Left lung (tissue), 10 donors: Measurements from ENCODE around the gene RAF1. TPM values are rescaled to one million over a fixed set of nuclear protein-coding genes. Genes with fewer than 3 reads are reported as not detected.

Source experiments
- ATAC-seq: fragments of 200-7000 bp; cut with Tn5 transposase; one replicate; pipeline ENCODE4 v1.9.1; 2020; ENCODE audit warnings: moderate library complexity
- DNase-seq, 4 donors: peaks; one replicate each; pipeline ENCODE4 v3.0.0-alpha.2; 2013 to 2020
- H3K27ac ChIP-seq, 2 donors: fragments of 200-600 bp; sonication (generic) in 1 of 2; one replicate each; pipeline versions ENCODE4 v1.5.0 to v1.8.0; 2020 to 2021
- H3K27me3 ChIP-seq, 2 donors: fragments of 200-600 bp; sonication (generic) in 1 of 2; one replicate each; pipeline versions ENCODE4 v1.5.0 to v1.8.0; 2020 to 2021
- H3K36me3 ChIP-seq, 2 donors: fragments of 200-600 bp; sonication (generic) in 1 of 2; one replicate each; pipeline versions ENCODE4 v1.5.0 to v1.8.0; 2020 to 2021
- H3K4me1 ChIP-seq, 2 donors: fragments of 200-600 bp; one replicate each; pipeline ENCODE4 v1.8.0; 2021
- H3K4me3 ChIP-seq, 2 donors: fragments of 200-600 bp; sonication (generic) in 1 of 2; one replicate each; pipeline versions ENCODE4 v1.5.0 to v1.8.0; 2020 to 2021; ENCODE audit warnings: mild to moderate bottlenecking in 1 of 2
- H3K9me3 ChIP-seq, 2 donors: fragments of 200-600 bp; sonication (generic) in 1 of 2; one replicate each; pipeline versions ENCODE4 v1.5.0 to v1.8.0; 2020 to 2021
- CTCF ChIP-seq, 2 donors: fragments of 200-600 bp; sonication (generic) in 1 of 2; IDR thresholded peaks; one replicate each; pipeline versions ENCODE4 v1.5.0 to v1.8.0; 2021; ENCODE audit warnings: antibody characterized with exemption in 2 of 2
- intact Hi-C, 2 donors: fragments of 100-400 bp; cut with DNase I; formaldehyde crosslinking; loops; one replicate each; pipeline versions ENCODE4 v1.11.2 to v1.14.2; 2022
- polyA plus RNA-seq, 6 donors: library from polyadenylated mRNA; unstranded; fragments of 120-200 nt; gene quantifications; one replicate each; pipeline ENCODE4 v1.2.1, GENCODE V29; 2013; ENCODE audit not compliant: insufficient read length in 6 of 6
- total RNA-seq, 2 donors: library from RNA; stranded (reverse); fragmentation: NEBNext Ultra II Directional; extraction: Animal tissue kit (Norgen Biotek cat#: 25700); gene quantifications; one replicate each; pipeline ENCODE4 v1.2.1, GENCODE V29; 2021
- donor health status: DM: no; HTN: yes; CAD: no.
- donor health status: DM: no; HTN: no; CAD: no.

Gene RAF1
- total and polyA plus RNA-seq, 8 donors: 75.8 to 147 (median 128) TPM

GRCh38 chr3:12659316-12660015, 4.5 kb downstream of the RAF1 start:
- H3K27me3 ChIP-seq: no peaks in the 10 kb centered on the region
- H3K9me3 ChIP-seq: no peaks in the 10 kb centered on the region
- no peak overlapping the region for H3K27ac ChIP-seq
- DNase-seq (no peak), ATAC-seq (no peak)
- no peaks in the 10 kb centered on the region for H3K36me3 ChIP-seq
- intact Hi-C loops: loop anchor here in 1 of 2 donors (5.0 kb wide), 1 partner anchor 92 kb away; no protein-coding TSS in a partner anchor
- TF ChIP-seq CTCF (IDR thresholded peaks at IDR 0.05): no peak
- no peak overlapping the region for H3K4me3 ChIP-seq
- H3K4me1 ChIP-seq: peaks cover 29 to 79% of the 10 kb centered on the region in 2 donors

DNA sequence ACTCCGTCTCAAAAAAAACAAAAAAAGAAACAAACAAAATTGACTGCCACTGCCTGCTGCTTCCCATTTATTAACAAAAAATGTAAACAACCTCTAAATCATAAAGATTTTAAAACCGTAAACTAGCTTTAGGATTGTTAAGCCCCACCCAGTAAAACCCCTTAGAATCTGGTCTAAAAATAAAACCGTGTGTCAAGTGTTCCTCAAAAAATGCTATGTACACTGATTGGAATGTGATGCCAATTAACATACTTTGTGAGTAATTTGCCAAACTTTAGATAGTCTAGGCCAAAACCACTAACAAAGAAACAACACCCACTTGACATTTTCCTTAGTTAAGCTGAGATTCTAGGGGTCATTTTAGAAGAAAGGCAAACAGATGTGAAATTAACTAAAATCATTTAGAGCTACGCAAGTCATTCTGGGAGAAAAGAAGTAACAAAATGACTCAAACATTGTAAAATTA, 5.3 kb downstream of the RAF1 start:
- Histone ChIP-seq H3K27me3 (no peaks in the 10 kb centered on the region), H3K4me1 (peaks cover 31 to 81% of the 10 kb centered on the region in 2 donors), H3K36me3 (no peaks in the 10 kb centered on the region), H3K9me3 (no peaks in the 10 kb centered on the region), H3K4me3 (no peak overlapping the region), H3K27ac (no peak overlapping the region)
- DNase-seq (no peak), ATAC-seq (peak; percentile 11)
- intact Hi-C loops: no loop called here
- TF ChIP-seq CTCF (IDR thresholded peaks at IDR 0.05): no peak

DNA sequence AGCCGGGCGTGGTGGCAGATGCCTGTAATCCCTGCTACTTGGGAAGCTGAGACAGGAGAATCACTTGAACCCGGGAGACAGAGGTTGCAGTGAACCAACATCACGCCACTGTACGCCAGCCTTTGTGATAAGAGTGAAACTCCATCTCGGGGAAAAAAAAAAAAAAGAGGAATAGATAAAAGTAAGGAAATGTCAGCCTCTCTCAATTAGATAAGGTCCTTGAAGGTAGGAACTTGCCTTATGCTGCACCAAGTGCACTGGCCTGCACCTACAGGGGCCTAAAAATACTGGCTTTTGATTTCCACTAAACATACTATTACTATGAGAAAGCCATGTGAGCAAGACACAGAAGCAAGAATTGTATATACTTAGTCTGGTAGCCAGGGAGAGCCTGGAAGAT, 7.1 kb downstream of the RAF1 start:
- H3K4me1 ChIP-seq: peaks cover 31 to 81% of the 10 kb centered on the region in 2 donors
- no peak for TF ChIP-seq CTCF (IDR thresholded peaks at IDR 0.05)
- H3K9me3 ChIP-seq: no peaks in the 10 kb centered on the region
- no peaks in the 10 kb centered on the region for H3K36me3 ChIP-seq
- ATAC-seq (no peak), DNase-seq (no peak)
- no peaks in the 10 kb centered on the region for H3K27me3 ChIP-seq
- intact Hi-C loops: no loop called here
- H3K4me3 ChIP-seq: no peak overlapping the region
- H3K27ac ChIP-seq: no peak overlapping the region

- no peak for TF ChIP-seq CTCF (IDR thresholded peaks at IDR 0.05)
- peaks cover 24 to 74% of the 10 kb centered on the region in 2 donors for H3K4me1 ChIP-seq
Measured at GRCh38 chr3:12656193-12656592, 7.7 kb downstream of the RAF1 start.

DNA sequence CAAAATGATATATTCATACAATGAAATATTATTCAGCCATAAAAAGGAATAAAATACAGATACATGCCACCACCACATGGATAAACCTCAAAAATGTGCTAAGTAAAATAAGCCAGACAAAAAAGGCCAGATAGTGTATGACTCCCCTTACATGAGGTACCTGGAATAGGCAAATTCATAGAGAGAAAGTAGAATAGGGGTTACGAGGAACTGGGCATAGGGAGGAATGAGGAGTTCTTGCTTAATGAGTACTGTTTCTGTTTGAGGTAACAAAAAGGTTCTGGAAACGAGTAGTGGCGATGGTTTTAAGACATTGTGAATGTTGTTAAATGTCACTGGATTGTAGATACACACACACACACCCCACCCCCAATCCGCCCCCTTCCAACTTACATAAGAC, 8.2 kb downstream of the RAF1 start:
- no peak overlapping the region for H3K4me3 ChIP-seq
- H3K27ac ChIP-seq: no peak overlapping the region
- H3K27me3 ChIP-seq: no peaks in the 10 kb centered on the region
- H3K4me1 ChIP-seq: peaks cover 24 to 73% of the 10 kb centered on the region in 2 donors
- H3K36me3 ChIP-seq: no peaks in the 10 kb centered on the region
- H3K9me3 ChIP-seq: no peaks in the 10 kb centered on the region
- TF ChIP-seq CTCF (IDR thresholded peaks at IDR 0.05): no peak
- ATAC-seq (no peak), DNase-seq (no peak)
- intact Hi-C loops: no loop called here

More at GRCh38 chr3:12656193-12656592, 7.7 kb downstream of the RAF1 start:
- intact Hi-C loops: no loop called here
- H3K4me3 ChIP-seq: no peak overlapping the region
- H3K9me3 ChIP-seq: no peaks in the 10 kb centered on the region
- no peak for DNase-seq
- H3K27ac ChIP-seq: no peak overlapping the region
- peak; percentile 48 for ATAC-seq
- H3K27me3 ChIP-seq: no peaks in the 10 kb centered on the region
- no peaks in the 10 kb centered on the region for H3K36me3 ChIP-seq
